Fibroblast of lung (primary cell): Measurements from ENCODE around the gene RHEBL1. TPM values are rescaled to one million over a fixed set of nuclear protein-coding genes. Genes with fewer than 3 reads are reported as not detected.
A peak's percentile ranks its signal among the peaks of the same experiment; 100 is the strongest.

Source experiments
- DNase-seq, 2 donors: peaks; one replicate each; pipeline versions ENCODE4 v3.0.0 to v3.0.0-alpha.2; 2010; ENCODE audit warnings: low read depth in 2 of 2
- H2AFZ ChIP-seq: 2 replicates; pipeline ENCODE4 v1.5.1; 2012; ENCODE audit warnings: low read length, control low read depth, inconsistent platforms
- H3K27ac ChIP-seq: 2 replicates; pipeline ENCODE4 v1.5.1; 2011; ENCODE audit warnings: low read length, control low read depth; ENCODE audit not compliant: insufficient read depth
- H3K27me3 ChIP-seq: 2 replicates; pipeline ENCODE4 v1.5.1; 2011; ENCODE audit warnings: mild to moderate bottlenecking, low read length; ENCODE audit not compliant: control insufficient read depth, insufficient read depth
- H3K36me3 ChIP-seq: 2 replicates; pipeline ENCODE4 v1.5.1; 2011; ENCODE audit warnings: low read length; ENCODE audit not compliant: control insufficient read depth, insufficient read depth
- H3K4me1 ChIP-seq: 2 replicates; pipeline ENCODE4 v1.5.1; 2011; ENCODE audit warnings: low read length; ENCODE audit not compliant: control insufficient read depth, insufficient read depth; ENCODE audit errors: extremely low read depth
- H3K4me2 ChIP-seq: 2 replicates; pipeline ENCODE4 v1.5.1; 2011; ENCODE audit warnings: low read length, control low read depth; ENCODE audit not compliant: insufficient read depth; ENCODE audit errors: extremely low read depth
- H3K4me3 ChIP-seq, 4 experiments: fragments of 200-600 bp in 1 of 4; sonication (generic) in 1 of 4; replicated peaks in 1 of 4; 2 replicates each; pipeline ENCODE4 v1.5.1; 2011 to 2016; ENCODE audit warnings: low read length in 4 of 4, low read depth in 3 of 4, mild to moderate bottlenecking in 3 of 4, control low read depth in 2 of 4, inconsistent platforms in 1 of 4, mixed read lengths in 1 of 4; ENCODE audit not compliant: insufficient read depth in 1 of 4; ENCODE audit errors: control extremely low read depth in 1 of 4
- H3K79me2 ChIP-seq: 2 replicates; pipeline ENCODE4 v1.5.1; 2012; ENCODE audit warnings: mild to moderate bottlenecking, low read length, inconsistent platforms; ENCODE audit not compliant: control insufficient read depth, insufficient read depth
- H3K9ac ChIP-seq: 2 replicates; pipeline ENCODE4 v1.5.1; 2011; ENCODE audit warnings: mild to moderate bottlenecking, low read length, control low read depth; ENCODE audit not compliant: insufficient read depth
- H3K9me3 ChIP-seq: 2 replicates; pipeline ENCODE4 v1.5.1; 2012; ENCODE audit warnings: low read depth, low read length; ENCODE audit not compliant: control insufficient read depth, insufficient read depth
- H4K20me1 ChIP-seq: 2 replicates; pipeline ENCODE4 v1.5.1; 2011; ENCODE audit warnings: low read length; ENCODE audit not compliant: control insufficient read depth, insufficient read depth; ENCODE audit errors: extremely low read depth
- CTCF ChIP-seq, 2 donors: IDR thresholded peaks in 1 of 2; conservative IDR thresholded peaks in 1 of 2; 1 replicate in 1 of 2; 2 replicates in 1 of 2; pipeline ENCODE4 v1.5.1; 2011 to 2012; ENCODE audit warnings: low read length in 2 of 2, control low read depth in 1 of 2, inconsistent platforms in 1 of 2, low read depth in 1 of 2, mild to moderate bottlenecking in 1 of 2
- EZH2 ChIP-seq: IDR thresholded peaks from 2 replicates; pipeline ENCODE4 v1.5.1; 2012; ENCODE audit warnings: low read length, control low read depth, mild to moderate bottlenecking; ENCODE audit errors: missing control alignments
- polyA plus RNA-seq, 2 donors: library from polyadenylated mRNA; depleted of rRNA in 1 of 2; stranded (reverse) in 1 of 2; unstranded in 1 of 2; fragments of >200 nt; gene quantifications; 2 replicates each; pipeline ENCODE4 v1.2.1, GENCODE V29; 2011 to 2012; ENCODE audit warnings: missing spikeins in 1 of 2
- total RNA-seq: library from RNA; depleted of rRNA; stranded (reverse); fragments of >200 nt; gene quantifications from 2 replicates; pipeline ENCODE4 v1.2.1, GENCODE V29; 2014

The RHEBL1 gene
- total and polyA plus RNA-seq, 2 donors (not counting 1 experiment from before 2014, with no cell fraction given) = 0.33 to 0.41 TPM

DNA sequence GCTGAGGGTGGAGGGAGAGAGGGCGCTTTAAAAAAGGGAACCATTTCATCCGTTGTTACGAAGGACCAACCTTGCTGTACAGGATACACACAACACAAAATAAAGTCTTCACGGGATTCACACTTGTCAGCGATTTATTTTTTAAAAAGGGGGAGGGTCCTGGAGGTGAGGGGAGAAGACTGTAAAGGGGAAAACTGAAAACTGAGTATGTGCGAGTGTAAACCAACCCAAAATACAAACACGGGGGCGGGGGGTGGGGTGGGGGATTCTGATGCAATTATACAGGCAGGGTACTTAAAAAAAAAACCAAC, 50.7 kb downstream of the RHEBL1 start:
- TF ChIP-seq CTCF (conservative IDR thresholded peaks at IDR 0.05 in 1 of 2, IDR thresholded peaks at IDR 0.05 in 1 of 2; ENCODE audit: low read depth in 1 of 2, low read length in 2 of 2) = no peak
- TF ChIP-seq EZH2 = no peak
- no peaks in the 10 kb centered on the region for H3K27me3 ChIP-seq
- H3K4me3 ChIP-seq = peak overlapping the region; percentile 50 to 92 (median 82)
- peaks cover 20% of the 10 kb centered on the region for H3K79me2 ChIP-seq
- no peak overlapping the region for H2AFZ ChIP-seq
- H3K27ac ChIP-seq = peak overlapping the region; percentile 96
- peak overlapping the region; percentile 88 for H3K4me2 ChIP-seq
- H3K9me3 ChIP-seq = no peaks in the 10 kb centered on the region
- no peaks in the 10 kb centered on the region for H4K20me1 ChIP-seq
- peaks cover 9% of the 10 kb centered on the region for H3K36me3 ChIP-seq
- peak overlapping the region; percentile 80 for H3K9ac ChIP-seq
- DNase-seq = no peak
- no peaks in the 10 kb centered on the region for H3K4me1 ChIP-seq

- Histone ChIP-seq H3K9ac (peak within 1 kb of the TSS; percentile 95), H3K4me1 (no peaks in the 10 kb centered on the region), H4K20me1 (no peaks in the 10 kb centered on the region), H3K36me3 (peaks cover 9% of the 10 kb centered on the region), H3K9me3 (no peaks in the 10 kb centered on the region), H3K4me3 (peak within 1 kb of the TSS; percentile 81 to 92 (median 86)), H3K79me2 (peaks cover 20% of the 10 kb centered on the region), H3K27ac (peak within 1 kb of the TSS; percentile 96), H3K4me2 (peak within 1 kb of the TSS; percentile 88), H3K27me3 (no peaks in the 10 kb centered on the region), H2AFZ (peak within 1 kb of the TSS; percentile 42)
- peak; percentile 96 to 97 for DNase-seq
- TF ChIP-seq EZH2 (no peak), CTCF (conservative IDR thresholded peaks at IDR 0.05 in 1 of 2, IDR thresholded peaks at IDR 0.05 in 1 of 2; ENCODE audit: low read depth in 1 of 2, low read length in 2 of 2) (peak; percentile 44 to 51)
These were observed 51.3 kb downstream of the RHEBL1 start, which contains the start of gene PRKAG1 for GRCh38 chr12:49018261-49019119. Gene PRKAG1 (minus strand): TSS chr12:49018776. CDS start chr12:49018740, 36 bp downstream.

DNA sequence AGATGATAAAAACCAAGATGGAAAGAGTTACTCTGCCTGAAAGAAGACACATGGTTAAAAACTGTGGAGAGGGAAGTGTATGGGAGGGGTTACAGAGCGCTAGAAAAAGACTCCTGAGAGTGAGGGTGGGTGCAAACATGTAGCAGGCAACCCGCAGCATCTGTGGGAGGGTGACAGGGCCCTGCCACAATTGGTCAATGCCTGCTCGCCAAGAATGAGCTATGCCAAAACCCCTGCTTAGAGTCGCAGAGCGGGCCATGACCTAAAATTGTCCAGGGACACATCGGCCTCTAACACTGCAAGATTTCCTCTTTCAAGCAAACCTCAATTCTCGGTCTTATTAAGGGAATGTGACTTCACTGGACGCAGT, 51.9 kb downstream of the RHEBL1 start:
- Histone ChIP-seq H3K9ac (peak overlapping the region; percentile 95), H3K79me2 (peaks cover 20% of the 10 kb centered on the region), H3K4me2 (peak overlapping the region; percentile 78), H2AFZ (no peak overlapping the region), H3K27me3 (no peaks in the 10 kb centered on the region), H3K27ac (peak overlapping the region; percentile 96), H4K20me1 (no peaks in the 10 kb centered on the region), H3K4me1 (no peaks in the 10 kb centered on the region), H3K4me3 (peak overlapping the region; percentile 81 to 90 (median 85)), H3K9me3 (no peaks in the 10 kb centered on the region), H3K36me3 (peaks cover 6% of the 10 kb centered on the region)
- DNase-seq = peak in 1 of 2 donors; percentile 62
- no peak for TF ChIP-seq CTCF (conservative IDR thresholded peaks at IDR 0.05 in 1 of 2, IDR thresholded peaks at IDR 0.05 in 1 of 2; ENCODE audit: low read depth in 1 of 2, low read length in 2 of 2)
- no peak for TF ChIP-seq EZH2
